Transverse colon (tissue), 4 donors: ENCODE measurements around the gene NKAIN2. TPM values are rescaled to one million over a fixed set of nuclear protein-coding genes. Genes with fewer than 3 reads are reported as not detected.
"Not testable (repeated sequence)": the region's sequence is repeated elsewhere in the genome, so short reads cannot be mapped to it uniquely, and the experiment has no call there.

Experiments used
- DNase-seq: peaks from one replicate; pipeline ENCODE4 v3.0.0-alpha.2; 2019
- H3K27ac ChIP-seq, 4 donors: fragments of 200-600 bp; sonication (generic); 2 replicates each; pipeline ENCODE4 v1.5.1; 2016 to 2018; ENCODE audit warnings: inconsistent platforms in 4 of 4
- H3K27me3 ChIP-seq: fragments of 200-600 bp; sonication (generic); 2 replicates; pipeline ENCODE4 v1.5.1; 2017; ENCODE audit warnings: inconsistent platforms
- H3K36me3 ChIP-seq, 4 donors: fragments of 200-600 bp; sonication (generic); 2 replicates each; pipeline ENCODE4 v1.5.1; 2017 to 2019; ENCODE audit warnings: inconsistent platforms in 4 of 4
- H3K4me1 ChIP-seq, 4 donors: fragments of 200-600 bp; sonication (generic); 2 replicates each; pipeline ENCODE4 v1.5.1; 2017 to 2020; ENCODE audit warnings: inconsistent platforms in 4 of 4
- H3K4me3 ChIP-seq, 4 donors: fragments of 200-600 bp; sonication (generic); 1 replicate in 1 of 4; 2 replicates in 3 of 4; pipeline versions ENCODE4 v1.5.1 to v1.6.1; 2017 to 2019; ENCODE audit warnings: inconsistent platforms in 4 of 4
- H3K9me3 ChIP-seq, 2 donors: fragments of 200-600 bp; sonication (generic); 2 replicates each; pipeline ENCODE4 v1.5.1; 2017 to 2019; ENCODE audit warnings: inconsistent platforms in 2 of 2
- EP300 ChIP-seq: sonication (generic); formaldehyde crosslinking; IDR thresholded peaks from one replicate; pipeline ENCODE4 v1.6.1; 2017; ENCODE audit warnings: antibody characterized with exemption, low read depth
- POLR2A ChIP-seq: fragments of 450-650 bp; IDR thresholded peaks from one replicate; pipeline ENCODE4 v1.6.1; 2016; ENCODE audit warnings: antibody characterized with exemption, mild to moderate bottlenecking, moderate library complexity
- POLR2AphosphoS5 ChIP-seq, 3 donors: sonication (generic); formaldehyde crosslinking; IDR thresholded peaks; one replicate each; pipeline ENCODE4 v1.6.1; 2016; ENCODE audit warnings: antibody characterized with exemption in 3 of 3
- WGBS, 2 donors: methylation state at CpG; one replicate each; pipeline ENCODE4 v1.1.5; 2018; ENCODE audit warnings: low coverage in 1 of 2; 5-methylcytosine and 5-hydroxymethylcytosine counted together
- in situ Hi-C, 4 donors: fragments of 200-750 bp; cut with MboI; loops; one replicate each; pipeline versions ENCODE4 v1.15.0 to v1.15.1; 2017; ENCODE audit warnings: low sequenced_read_pairs in 3 of 4, low pct_ligation_motif_present in 1 of 4, low pct_unique_long_range_greater_than_20kb in 1 of 4
- intact Hi-C: fragments of 100-400 bp; cut with DNase I; formaldehyde crosslinking; loops from one replicate; pipeline ENCODE4 v1.15.1; 2023; ENCODE audit warnings: low total_unique reads
- total RNA-seq, 4 donors: library from RNA; depleted of rRNA; stranded (reverse); fragments of >200 nt; gene quantifications; one replicate each; pipeline ENCODE4 v1.1.0, GENCODE V29; 2016
- TF ChIP-seq, protein P1 (sequence below), 5 experiments: fragments of 200-600 bp in 3 of 5; fragments of 450-650 bp in 2 of 5; sonication (generic) in 3 of 5; IDR thresholded peaks; 1 replicate in 2 of 5; 2 replicates in 3 of 5; pipeline ENCODE4 v1.5.1; 2016 to 2017; ENCODE audit warnings: antibody characterized with exemption in 5 of 5, inconsistent platforms in 3 of 5, mild to moderate bottlenecking in 2 of 5, moderate library complexity in 1 of 5

NKAIN2 gene
- total RNA-seq, 4 donors from 2014 or later = 0.32 TPM; not detected in 3

DNA sequence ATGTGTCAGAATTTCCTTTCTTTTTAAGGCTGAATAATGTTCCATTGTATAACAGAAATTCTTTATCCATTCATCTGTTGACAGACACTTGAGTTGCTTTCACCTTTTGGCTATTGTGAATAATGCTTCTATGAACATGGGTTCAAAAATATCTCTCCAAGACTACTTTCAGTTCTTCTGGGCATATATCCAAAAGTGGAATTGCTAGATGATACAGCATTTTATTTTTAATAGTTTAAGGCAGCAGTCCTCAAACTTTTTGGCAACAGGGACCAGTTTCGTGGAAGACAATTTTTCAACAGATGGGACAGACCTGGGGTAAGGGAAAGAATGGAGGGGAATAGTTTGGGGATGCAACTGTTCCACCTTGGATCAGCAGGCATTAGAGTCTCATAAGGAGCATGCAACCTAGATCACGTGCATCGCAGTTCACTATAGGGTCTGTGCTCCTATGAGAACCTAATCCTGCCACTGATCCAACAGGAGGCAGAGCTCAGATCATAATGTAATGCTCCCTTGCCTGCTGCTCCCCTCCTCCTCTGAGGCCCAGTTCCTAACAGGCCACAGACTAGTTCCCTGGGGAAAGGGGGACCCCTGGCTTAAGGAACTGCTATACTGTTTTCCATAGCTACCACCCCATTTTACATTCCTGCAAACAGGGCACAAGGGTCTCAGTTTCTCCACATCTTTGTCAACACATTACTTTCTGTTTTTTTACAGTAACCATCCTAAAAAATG, 918.6 kb downstream of the NKAIN2 start:
- intact Hi-C loops = no loop called here
- TF ChIP-seq, protein P1, sequence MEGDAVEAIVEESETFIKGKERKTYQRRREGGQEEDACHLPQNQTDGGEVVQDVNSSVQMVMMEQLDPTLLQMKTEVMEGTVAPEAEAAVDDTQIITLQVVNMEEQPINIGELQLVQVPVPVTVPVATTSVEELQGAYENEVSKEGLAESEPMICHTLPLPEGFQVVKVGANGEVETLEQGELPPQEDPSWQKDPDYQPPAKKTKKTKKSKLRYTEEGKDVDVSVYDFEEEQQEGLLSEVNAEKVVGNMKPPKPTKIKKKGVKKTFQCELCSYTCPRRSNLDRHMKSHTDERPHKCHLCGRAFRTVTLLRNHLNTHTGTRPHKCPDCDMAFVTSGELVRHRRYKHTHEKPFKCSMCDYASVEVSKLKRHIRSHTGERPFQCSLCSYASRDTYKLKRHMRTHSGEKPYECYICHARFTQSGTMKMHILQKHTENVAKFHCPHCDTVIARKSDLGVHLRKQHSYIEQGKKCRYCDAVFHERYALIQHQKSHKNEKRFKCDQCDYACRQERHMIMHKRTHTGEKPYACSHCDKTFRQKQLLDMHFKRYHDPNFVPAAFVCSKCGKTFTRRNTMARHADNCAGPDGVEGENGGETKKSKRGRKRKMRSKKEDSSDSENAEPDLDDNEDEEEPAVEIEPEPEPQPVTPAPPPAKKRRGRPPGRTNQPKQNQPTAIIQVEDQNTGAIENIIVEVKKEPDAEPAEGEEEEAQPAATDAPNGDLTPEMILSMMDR (IDR thresholded peaks at IDR 0.05) = no peak
- TF ChIP-seq EP300 (no peak), POLR2A (no peak), POLR2AphosphoS5 (IDR thresholded peaks at IDR 0.05) (no peak)
- H3K36me3 ChIP-seq = no peaks in the 10 kb centered on the region
- no peak overlapping the region for H3K4me3 ChIP-seq
- no peak overlapping the region for H3K27ac ChIP-seq
- no peak for DNase-seq
- no peaks in the 10 kb centered on the region for H3K4me1 ChIP-seq
- 80 to 100% methylated on average over 2 to 3 of the region's 3 CpGs for WGBS, 2 donors
- no peaks in the 10 kb centered on the region for H3K27me3 ChIP-seq
- in situ Hi-C loops = no loop called here
- H3K9me3 ChIP-seq = no peaks in the 10 kb centered on the region

DNA sequence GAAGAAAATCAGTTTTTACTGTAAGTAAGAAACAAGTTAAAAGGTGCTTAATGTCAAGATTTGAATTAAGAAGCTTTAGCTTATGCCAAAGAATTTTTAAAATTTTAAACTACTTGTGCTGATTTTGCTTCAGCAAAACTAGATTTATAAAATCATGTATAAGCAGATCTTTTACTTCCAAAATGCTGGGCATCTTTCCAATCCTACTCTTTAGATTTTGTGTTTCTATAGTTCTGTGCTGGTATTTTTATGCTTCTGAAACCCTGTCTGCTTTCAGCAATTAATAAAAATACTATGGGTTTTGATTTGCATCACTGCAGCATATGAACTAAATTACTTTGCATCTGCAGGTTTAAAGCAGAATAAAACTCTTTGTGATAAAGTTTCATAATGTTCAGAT, 920.0 kb downstream of the NKAIN2 start:
- H3K4me1 ChIP-seq = no peaks in the 10 kb centered on the region
- TF ChIP-seq POLR2A = no peak
- TF ChIP-seq, protein P1 (IDR thresholded peaks at IDR 0.05) = no peak
- TF ChIP-seq POLR2AphosphoS5 (IDR thresholded peaks at IDR 0.05) = no peak
- TF ChIP-seq EP300 = no peak
- DNase-seq = no peak
- no peak overlapping the region for H3K4me3 ChIP-seq
- H3K36me3 ChIP-seq = no peaks in the 10 kb centered on the region
- H3K27me3 ChIP-seq = no peaks in the 10 kb centered on the region
- H3K9me3 ChIP-seq = no peaks in the 10 kb centered on the region
- in situ Hi-C loops = no loop called here
- intact Hi-C loops = no loop called here
- no peak overlapping the region for H3K27ac ChIP-seq

DNA sequence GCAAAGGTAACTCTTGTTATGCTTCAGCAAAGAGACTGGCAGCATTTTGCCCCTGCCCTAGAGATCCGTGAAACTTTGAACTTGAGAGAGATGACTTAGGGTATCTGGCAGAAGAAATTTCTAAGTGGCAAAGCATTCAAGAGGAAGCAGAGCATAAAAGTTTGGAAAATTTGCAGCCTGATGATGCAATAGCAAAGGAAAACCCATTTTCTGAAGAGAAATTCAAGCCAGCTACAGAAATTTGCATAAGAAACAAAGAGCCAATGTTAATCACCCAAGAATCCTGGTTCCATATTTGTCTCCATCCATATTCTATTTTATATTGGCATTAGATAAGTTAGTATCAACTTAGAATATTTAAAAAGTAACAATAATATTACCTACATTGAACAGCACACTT, 934.1 kb downstream of the NKAIN2 start:
- intact Hi-C loops, H3K4me3 ChIP-seq, DNase-seq, H3K9me3 ChIP-seq, in situ Hi-C loops, H3K4me1 ChIP-seq, H3K36me3 ChIP-seq, H3K27me3 ChIP-seq, H3K27ac ChIP-seq: not testable (repeated sequence)
- 92 to 100% methylated on average over 1 of the region's 1 CpG for WGBS, 2 donors

DNA sequence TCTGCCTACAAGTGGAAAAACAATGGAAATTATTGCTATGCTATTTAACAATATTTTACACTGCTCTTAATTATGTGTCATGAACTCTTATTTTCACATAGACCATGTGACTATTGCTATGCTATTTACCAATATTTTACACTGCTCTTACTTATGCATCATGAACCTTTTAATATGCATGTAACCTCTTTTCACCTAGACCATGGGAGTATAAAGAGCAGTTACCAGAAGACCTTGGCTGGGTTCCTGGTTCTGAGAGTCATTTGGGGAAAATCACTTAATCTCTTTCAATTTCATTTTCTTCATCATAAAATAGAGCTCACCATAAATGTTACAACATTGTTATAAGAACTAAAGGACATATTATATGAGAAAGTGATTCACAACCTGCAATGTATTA, 934.8 kb downstream of the NKAIN2 start:
- no peaks in the 10 kb centered on the region for H3K4me1 ChIP-seq
- no peak for DNase-seq
- H3K27ac ChIP-seq = no peak overlapping the region
- in situ Hi-C loops (no loop called here), intact Hi-C loops (no loop called here)
- H3K4me3 ChIP-seq = no peak overlapping the region
- H3K36me3 ChIP-seq = no peaks in the 10 kb centered on the region
- no peaks in the 10 kb centered on the region for H3K27me3 ChIP-seq
- peaks cover 0 to 1% of the 10 kb centered on the region in 2 donors for H3K9me3 ChIP-seq
- TF ChIP-seq, protein P1 (IDR thresholded peaks at IDR 0.05) = no peak
- no peak for TF ChIP-seq POLR2A
- TF ChIP-seq POLR2AphosphoS5 (IDR thresholded peaks at IDR 0.05) = no peak
- TF ChIP-seq EP300 = no peak

DNA sequence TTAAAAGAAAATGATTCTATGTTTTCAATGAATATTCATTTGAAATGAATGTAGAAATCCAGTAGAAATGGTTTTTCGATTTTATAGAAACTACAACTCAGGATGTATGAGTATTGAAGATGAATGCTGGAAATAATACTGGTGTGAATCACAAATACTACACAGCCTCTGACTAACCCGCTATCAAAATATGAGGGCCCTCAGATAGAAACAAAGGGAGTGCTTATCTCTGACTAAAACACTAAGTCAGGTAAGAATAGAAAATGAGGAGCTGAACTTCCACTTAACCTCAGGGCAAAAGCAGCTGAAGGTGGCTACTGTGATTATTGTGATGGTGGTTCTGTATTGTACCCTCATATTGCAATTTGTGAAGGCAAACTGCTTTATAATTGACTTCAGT, 937.7 kb downstream of the NKAIN2 start:
- Histone ChIP-seq H3K4me1 (no peaks in the 10 kb centered on the region), H3K9me3 (no peaks in the 10 kb centered on the region), H3K4me3 (no peak overlapping the region), H3K27ac (no peak overlapping the region), H3K27me3 (no peaks in the 10 kb centered on the region), H3K36me3 (no peaks in the 10 kb centered on the region)
- no peak for TF ChIP-seq POLR2A
- no peak for TF ChIP-seq POLR2AphosphoS5 (IDR thresholded peaks at IDR 0.05)
- TF ChIP-seq, protein P1 (IDR thresholded peaks at IDR 0.05) = no peak
- no peak for TF ChIP-seq EP300
- WGBS, 2 donors = 92 to 93% methylated on average over 2 of the region's 2 CpGs
- in situ Hi-C loops (no loop called here), intact Hi-C loops (no loop called here)
- DNase-seq = no peak
